Mesenchymal stem cell (in vitro differentiated cells and primary cell): ENCODE results near the gene SCYL1.
"Not testable (repeated sequence)": the region's sequence is repeated elsewhere in the genome, so short reads cannot be mapped to it uniquely, and the experiment has no call there.

Experiments
- DNase-seq: peaks from one replicate; pipeline ENCODE4 v3.0.0-alpha.2; 2013
- H2AFZ ChIP-seq: one replicate; pipeline ENCODE4 v1.6.1; 2013; ENCODE audit warnings: low read depth, mild to moderate bottlenecking, control low read depth, inconsistent platforms, low read length, moderate library complexity
- H2AK5ac ChIP-seq: 2 replicates; pipeline ENCODE4 v1.6.1; 2013; ENCODE audit warnings: low read length, moderate library complexity, mild to moderate bottlenecking, inconsistent platforms; ENCODE audit not compliant: severe bottlenecking
- H2BK120ac ChIP-seq: one replicate; pipeline ENCODE4 v1.6.1; 2013; ENCODE audit warnings: low read depth, mild to moderate bottlenecking, inconsistent platforms, low read length, moderate library complexity
- H2BK12ac ChIP-seq, 2 experiments: one replicate each; pipeline ENCODE4 v1.6.1; 2013; ENCODE audit warnings: inconsistent platforms in 2 of 2, low read length in 2 of 2, mild to moderate bottlenecking in 2 of 2, moderate library complexity in 2 of 2, control low read depth in 1 of 2
- H2BK15ac ChIP-seq: one replicate; pipeline ENCODE4 v1.6.1; 2013; ENCODE audit warnings: mild to moderate bottlenecking, low read depth, inconsistent platforms; ENCODE audit not compliant: poor library complexity, severe bottlenecking
- H2BK5ac ChIP-seq: 2 replicates; pipeline ENCODE4 v1.6.1; 2013; ENCODE audit warnings: low read depth, mild to moderate bottlenecking, low read length, control low read depth, inconsistent platforms; ENCODE audit not compliant: poor library complexity, severe bottlenecking
- H3K14ac ChIP-seq, 2 experiments: one replicate each; pipeline ENCODE4 v1.6.1; 2013; ENCODE audit warnings: inconsistent platforms in 2 of 2, low read length in 2 of 2, control low read depth in 1 of 2, mild to moderate bottlenecking in 1 of 2, moderate library complexity in 1 of 2
- H3K18ac ChIP-seq, 2 experiments: one replicate each; pipeline ENCODE4 v1.6.1; 2013; ENCODE audit warnings: inconsistent platforms in 2 of 2, low read length in 2 of 2, control low read depth in 1 of 2, low read depth in 1 of 2, mild to moderate bottlenecking in 1 of 2
- H3K23ac ChIP-seq, 2 experiments: one replicate each; pipeline ENCODE4 v1.6.1; 2013; ENCODE audit warnings: inconsistent platforms in 2 of 2, low read length in 2 of 2, mild to moderate bottlenecking in 2 of 2, moderate library complexity in 2 of 2, control low read depth in 1 of 2
- H3K27ac ChIP-seq: 2 replicates; pipeline ENCODE4 v1.5.1; 2013; ENCODE audit warnings: mild to moderate bottlenecking, moderate library complexity, low read length, control low read depth, inconsistent platforms; ENCODE audit not compliant: poor library complexity, severe bottlenecking
- H3K27me3 ChIP-seq, 2 experiments: 2 replicates each; pipeline versions ENCODE4 v1.6.1 to v1.7.0; 2013; ENCODE audit warnings: low read length in 2 of 2, mild to moderate bottlenecking in 2 of 2, moderate library complexity in 2 of 2, control low read depth in 1 of 2, inconsistent platforms in 1 of 2; ENCODE audit not compliant: control insufficient read depth in 1 of 2, insufficient read depth in 1 of 2
- H3K36me3 ChIP-seq, 2 experiments: 2 replicates each; pipeline versions ENCODE4 v1.6.1 to v1.7.0; 2013; ENCODE audit warnings: low read length in 2 of 2, control low read depth in 1 of 2, inconsistent platforms in 1 of 2, low read depth in 1 of 2, mild to moderate bottlenecking in 1 of 2; ENCODE audit not compliant: insufficient read depth in 2 of 2, control insufficient read depth in 1 of 2
- H3K4ac ChIP-seq, 2 experiments: one replicate each; pipeline ENCODE4 v1.6.1; 2013; ENCODE audit warnings: inconsistent platforms in 2 of 2, low read length in 2 of 2, mild to moderate bottlenecking in 2 of 2, moderate library complexity in 2 of 2, control low read depth in 1 of 2, low read depth in 1 of 2
- H3K4me1 ChIP-seq: 2 replicates; pipeline ENCODE4 v1.6.1; 2013; ENCODE audit warnings: low read depth, low read length, control low read depth; ENCODE audit not compliant: control insufficient read depth, insufficient read depth
- H3K4me2 ChIP-seq: 2 replicates; pipeline ENCODE4 v1.6.1; 2013; ENCODE audit warnings: low read length, mild to moderate bottlenecking, inconsistent platforms; ENCODE audit not compliant: poor library complexity, severe bottlenecking
- H3K4me3 ChIP-seq, 2 experiments: 2 replicates each; pipeline versions ENCODE4 v1.5.1 to v1.7.0; 2013; ENCODE audit warnings: low read length in 2 of 2, mild to moderate bottlenecking in 2 of 2, control low read depth in 1 of 2, low read depth in 1 of 2; ENCODE audit not compliant: insufficient read depth in 1 of 2
- H3K79me1 ChIP-seq: replicated peaks from 2 replicates; pipeline ENCODE4 v1.6.1; 2013; ENCODE audit warnings: mild to moderate bottlenecking, control low read depth, low read length, inconsistent platforms; ENCODE audit not compliant: poor library complexity, severe bottlenecking
- H3K9ac ChIP-seq: 2 replicates; pipeline ENCODE4 v1.7.0; 2013; ENCODE audit warnings: mild to moderate bottlenecking, low read length, moderate library complexity
- H3K9me3 ChIP-seq: 2 replicates; pipeline ENCODE4 v1.7.0; 2013; ENCODE audit warnings: mild to moderate bottlenecking, low read length; ENCODE audit not compliant: control insufficient read depth
- H4K8ac ChIP-seq: one replicate; pipeline ENCODE4 v1.6.1; 2013; ENCODE audit warnings: inconsistent platforms, mild to moderate bottlenecking, low read length, moderate library complexity
- H4K91ac ChIP-seq: one replicate; pipeline ENCODE4 v1.6.1; 2013; ENCODE audit warnings: mild to moderate bottlenecking, low read length, inconsistent platforms
- WGBS: methylation state at CpG from one replicate; pipeline ENCODE4 v1.1.7; 2013; ENCODE audit warnings: mixed read lengths; 5-methylcytosine and 5-hydroxymethylcytosine counted together

Gene SCYL1

DNA sequence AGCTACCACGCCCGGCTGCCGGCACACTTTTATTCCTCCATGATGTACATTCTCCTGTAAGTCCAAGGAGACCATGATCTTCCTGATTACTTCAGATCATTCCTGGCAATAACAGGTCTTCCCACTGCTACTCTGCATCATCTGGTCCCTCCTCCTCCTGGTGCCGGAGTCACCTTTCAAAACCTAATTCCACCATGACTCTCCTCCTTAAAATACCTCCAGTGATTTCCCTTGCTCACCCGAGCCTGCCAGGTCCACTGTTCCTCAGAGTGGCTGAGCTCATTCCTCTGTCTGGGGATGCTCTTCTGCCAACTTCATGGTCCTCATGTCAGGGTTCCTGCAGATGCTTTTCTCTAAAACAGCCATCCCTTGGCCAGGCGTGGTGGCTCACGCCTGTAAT is 37.1 kb downstream of the SCYL1 start:
- no peak overlapping the region for H3K9ac ChIP-seq
- no peak overlapping the region for H2AFZ ChIP-seq
- H4K91ac ChIP-seq = no peak overlapping the region
- H3K14ac ChIP-seq = no peak overlapping the region
- no peak overlapping the region for H2BK120ac ChIP-seq
- H3K9me3 ChIP-seq = no peaks in the 10 kb centered on the region
- H2BK5ac ChIP-seq = no peak overlapping the region
- no peak overlapping the region for H2AK5ac ChIP-seq
- H3K23ac ChIP-seq = no peak overlapping the region
- H3K27me3 ChIP-seq = no peaks in the 10 kb centered on the region
- H3K4ac ChIP-seq = peak overlapping the region in 1 of 2 experiments; percentile 13
- DNase-seq = no peak
- no peak overlapping the region for H3K27ac ChIP-seq
- 94% methylated on average over 7 of the region's 7 CpGs for WGBS
- H3K36me3 ChIP-seq = peaks cover 0 to 5% of the 10 kb centered on the region in 2 experiments
- no peak overlapping the region for H3K4me2 ChIP-seq
- H2BK12ac ChIP-seq = no peak overlapping the region
- H4K8ac ChIP-seq = no peak overlapping the region
- no peak overlapping the region for H2BK15ac ChIP-seq
- H3K4me1 ChIP-seq = peaks cover 34% of the 10 kb centered on the region
- no peak overlapping the region for H3K18ac ChIP-seq
- peaks cover 4% of the 10 kb centered on the region for H3K79me1 ChIP-seq
- no peak overlapping the region for H3K4me3 ChIP-seq

DNA sequence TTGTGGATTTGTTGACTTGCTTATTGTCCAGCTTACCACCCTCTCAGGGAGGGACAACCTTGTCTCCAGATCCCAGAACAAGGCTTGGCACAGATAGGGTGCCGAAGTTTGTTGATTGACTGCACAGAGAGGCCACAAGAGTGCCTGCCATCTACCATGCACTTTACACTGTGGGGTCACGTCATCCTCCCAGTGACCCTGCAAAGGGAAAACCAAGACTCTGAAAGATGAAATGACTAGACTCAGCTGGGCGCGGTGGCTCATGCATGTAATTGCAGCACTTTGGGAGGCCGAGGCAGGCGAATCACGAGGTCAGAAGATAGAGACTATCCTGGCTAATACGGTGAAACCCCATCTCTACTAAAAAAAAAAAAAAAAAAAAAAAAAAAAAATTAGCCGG is 37.9 kb downstream of the SCYL1 start:
- Histone ChIP-seq H3K23ac (no peak overlapping the region), H2AFZ (no peak overlapping the region), H2AK5ac (no peak overlapping the region), H4K91ac (no peak overlapping the region), H3K79me1 (peaks cover 8% of the 10 kb centered on the region), H3K18ac (no peak overlapping the region), H3K9me3 (no peaks in the 10 kb centered on the region), H2BK120ac (no peak overlapping the region), H2BK12ac (no peak overlapping the region), H3K36me3 (peaks cover 0 to 6% of the 10 kb centered on the region in 2 experiments), H3K14ac (no peak overlapping the region), H3K4me3 (no peak overlapping the region), H3K27me3 (no peaks in the 10 kb centered on the region), H3K9ac (no peak overlapping the region), H2BK15ac (no peak overlapping the region), H3K4me1 (peaks cover 29% of the 10 kb centered on the region), H3K4ac (no peak overlapping the region), H3K4me2 (no peak overlapping the region), H3K27ac (no peak overlapping the region), H2BK5ac (no peak overlapping the region), H4K8ac (no peak overlapping the region)
- DNase-seq = no peak
- 95% methylated on average over 8 of the region's 9 CpGs for WGBS

DNA sequence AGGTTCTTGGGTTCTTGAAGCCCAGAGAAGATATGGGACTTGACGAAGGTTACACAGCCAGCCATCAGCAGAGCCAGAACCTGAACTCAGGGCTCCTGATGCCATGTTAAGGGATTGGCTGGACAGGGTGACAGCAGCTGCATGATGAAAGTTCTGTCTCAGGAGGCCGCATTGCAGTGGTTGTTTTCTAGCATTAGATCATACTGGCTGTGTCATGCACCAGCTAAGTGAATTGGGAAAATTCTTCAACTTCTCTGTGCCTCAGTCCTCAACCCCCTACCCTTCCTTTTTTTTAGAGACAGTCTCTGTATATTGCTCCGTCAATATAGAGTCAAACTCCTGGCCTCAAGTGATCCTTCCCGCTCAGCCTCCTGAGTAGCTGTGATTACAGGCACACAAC is 38.7 kb downstream of the SCYL1 start:
- Histone ChIP-seq H3K4me3 (no peak overlapping the region), H3K79me1 (peaks cover 13% of the 10 kb centered on the region), H3K9me3 (no peaks in the 10 kb centered on the region), H3K9ac (no peak overlapping the region), H2BK5ac (no peak overlapping the region), H3K27me3 (no peaks in the 10 kb centered on the region), H3K4ac (no peak overlapping the region), H4K8ac (no peak overlapping the region), H2BK15ac (no peak overlapping the region), H3K14ac (no peak overlapping the region), H3K4me1 (peaks cover 28% of the 10 kb centered on the region), H2AK5ac (no peak overlapping the region), H2BK120ac (no peak overlapping the region), H2BK12ac (no peak overlapping the region), H3K18ac (no peak overlapping the region), H3K27ac (no peak overlapping the region), H3K4me2 (no peak overlapping the region), H3K23ac (no peak overlapping the region), H4K91ac (no peak overlapping the region), H2AFZ (no peak overlapping the region), H3K36me3 (peaks cover 0 to 11% of the 10 kb centered on the region in 2 experiments)
- 94% methylated on average over 4 of the region's 4 CpGs for WGBS
- no peak for DNase-seq

DNA sequence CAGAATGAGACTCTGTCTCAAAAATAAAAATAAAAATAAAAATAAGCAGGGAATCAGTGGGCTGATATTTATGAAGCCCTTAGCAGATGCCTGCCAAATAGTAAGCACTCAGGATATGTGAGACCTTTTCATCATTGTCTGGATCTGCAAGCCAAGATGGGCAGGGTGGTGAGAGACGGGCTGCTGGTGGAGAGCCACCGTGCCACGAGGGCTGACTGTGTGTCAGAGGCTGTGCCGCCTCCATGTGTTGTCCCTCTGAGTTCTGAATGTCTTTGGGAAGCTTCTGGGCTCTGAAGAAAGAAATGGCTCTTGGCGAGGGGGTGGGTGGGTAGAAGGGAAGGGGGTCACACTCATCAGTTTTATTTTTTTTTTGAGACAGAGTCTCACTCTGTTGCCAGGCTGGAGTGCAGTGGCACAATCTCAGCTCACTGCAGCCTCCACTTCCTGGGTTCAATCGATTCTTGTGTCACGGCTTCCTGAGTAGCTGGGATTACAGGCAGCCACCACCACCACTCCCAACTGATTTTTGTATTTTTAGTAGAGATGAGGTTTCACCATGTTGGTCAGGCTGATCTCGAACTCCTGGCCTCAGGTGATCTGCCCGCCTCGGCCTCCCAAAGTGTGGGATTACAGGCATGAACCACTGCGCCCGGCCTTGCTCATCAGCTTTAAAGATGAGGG is 40.1 kb downstream of the SCYL1 start:
- not testable (repeated sequence) for H3K27ac ChIP-seq, H3K4me2 ChIP-seq, H4K8ac ChIP-seq, H2BK12ac ChIP-seq, H3K27me3 ChIP-seq, H3K9me3 ChIP-seq, H3K18ac ChIP-seq, H2BK120ac ChIP-seq, H4K91ac ChIP-seq, DNase-seq, H3K23ac ChIP-seq, H3K14ac ChIP-seq, H2AK5ac ChIP-seq, H3K4ac ChIP-seq, H3K9ac ChIP-seq, H2AFZ ChIP-seq, H2BK15ac ChIP-seq, H2BK5ac ChIP-seq, H3K4me3 ChIP-seq
- H3K36me3 ChIP-seq = peaks cover 0 to 11% of the 10 kb centered on the region in 2 experiments
- H3K79me1 ChIP-seq = peaks cover 13% of the 10 kb centered on the region
- WGBS = 94% methylated on average over 10 of the region's 12 CpGs
- peaks cover 22% of the 10 kb centered on the region for H3K4me1 ChIP-seq
